HG03354 (cell line): ENCODE measurements around the gene LRP11.
A peak's percentile ranks its signal among the peaks of the same experiment; 100 is the strongest.
"Not testable (repeated sequence)": the region's sequence is repeated elsewhere in the genome, so short reads cannot be mapped to it uniquely, and the experiment has no call there.

Source experiments
- ATAC-seq: cut with Tn5 transposase; IDR thresholded peaks from one replicate; pipeline ENCODE4 v1.9.1; 2021; ENCODE audit warnings: mild to moderate bottlenecking; ENCODE audit not compliant: unreplicated experiment, poor library complexity, severe bottlenecking

LRP11 gene

DNA sequence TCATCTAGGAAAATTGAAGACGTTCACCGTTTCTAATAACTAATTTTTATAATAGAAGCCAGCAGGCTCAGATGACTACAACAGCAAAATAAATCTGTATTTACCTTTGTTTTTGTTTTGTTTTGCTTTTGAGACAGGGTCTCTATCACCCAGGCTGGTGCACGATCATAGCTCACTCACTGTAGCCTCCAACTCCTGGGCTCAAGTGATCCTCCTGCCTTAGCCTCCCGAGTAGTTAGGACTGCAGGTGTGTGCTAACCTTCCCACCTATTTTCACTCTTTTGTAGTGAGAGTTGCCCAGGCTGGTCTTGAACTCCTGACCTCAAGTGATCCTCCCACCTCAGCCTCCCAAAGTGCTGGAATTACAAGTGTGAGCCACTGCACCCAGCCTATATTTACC, 10.1 kb downstream of the LRP11 start:
- ATAC-seq, result not testable (repeated sequence)

DNA sequence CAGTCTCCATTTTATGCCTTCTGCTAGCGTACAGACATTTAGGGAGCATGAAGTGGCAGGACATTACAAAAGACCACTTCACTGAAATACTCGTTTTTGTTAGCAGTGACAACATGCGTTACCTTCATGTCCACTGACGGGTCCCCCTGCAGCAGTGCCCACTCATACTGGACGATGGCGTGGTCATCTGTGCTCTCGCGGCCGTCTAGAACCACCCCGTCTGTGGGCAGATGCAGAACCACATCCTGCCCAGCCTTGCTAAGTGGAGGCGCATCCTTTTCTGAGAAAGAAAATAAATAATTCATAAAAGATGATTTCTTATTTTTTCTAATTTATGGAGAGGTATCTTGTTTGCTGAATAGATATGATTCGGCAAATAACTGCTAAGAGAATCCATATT, 11.3 kb downstream of the LRP11 start:
- ATAC-seq, result no peak

DNA sequence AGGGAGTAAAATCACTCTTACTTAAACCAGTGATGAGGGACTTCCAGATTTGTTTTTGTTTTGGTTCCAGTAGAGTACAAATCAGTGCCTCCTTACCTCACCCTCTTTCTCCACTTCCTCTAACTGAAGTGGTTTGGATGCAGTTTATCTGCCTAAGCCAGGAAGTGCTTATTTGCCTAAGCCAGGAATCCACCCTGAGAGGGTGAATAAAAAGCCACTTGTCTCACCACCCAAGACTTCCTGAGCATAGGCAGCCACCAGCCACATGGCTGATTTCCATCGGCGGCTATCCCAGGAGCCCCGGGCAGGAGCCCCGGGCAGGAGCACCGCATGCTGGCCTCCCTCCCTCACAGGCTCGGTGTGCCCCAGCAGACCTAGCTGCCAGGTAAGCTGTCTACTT, 12.0 kb downstream of the LRP11 start:
- ATAC-seq, result no peak

DNA sequence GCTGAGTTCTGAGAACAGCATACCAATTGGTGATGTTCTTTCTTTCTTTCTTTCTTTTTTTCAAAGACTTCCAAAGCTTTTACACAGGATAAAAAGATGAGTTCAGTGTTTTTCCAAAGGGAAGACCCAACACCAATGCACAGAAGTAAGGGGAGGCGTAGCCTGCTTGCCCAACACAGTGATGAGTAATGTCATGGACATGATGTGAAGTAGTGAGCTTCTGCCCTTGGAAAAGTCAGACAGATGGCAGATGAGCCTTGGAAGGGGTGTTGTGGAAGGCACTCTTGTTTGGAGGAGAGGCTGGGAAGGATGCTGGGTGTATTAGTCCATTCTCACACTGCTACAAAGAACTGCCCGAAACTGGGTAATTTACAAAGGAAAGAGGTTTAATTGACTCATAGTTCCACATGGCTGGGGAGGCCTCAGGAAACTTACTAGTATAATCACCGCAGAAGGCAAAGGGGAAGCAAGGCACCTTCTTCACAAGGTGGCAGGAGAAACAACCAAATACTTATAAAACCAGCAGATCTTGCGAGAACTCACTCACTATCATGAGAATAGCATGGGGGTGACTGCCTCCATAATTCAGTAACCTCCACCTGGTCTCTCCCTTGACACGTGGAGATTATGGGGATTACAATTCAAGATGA, 12.6 kb downstream of the LRP11 start:
- ATAC-seq, result no peak

DNA sequence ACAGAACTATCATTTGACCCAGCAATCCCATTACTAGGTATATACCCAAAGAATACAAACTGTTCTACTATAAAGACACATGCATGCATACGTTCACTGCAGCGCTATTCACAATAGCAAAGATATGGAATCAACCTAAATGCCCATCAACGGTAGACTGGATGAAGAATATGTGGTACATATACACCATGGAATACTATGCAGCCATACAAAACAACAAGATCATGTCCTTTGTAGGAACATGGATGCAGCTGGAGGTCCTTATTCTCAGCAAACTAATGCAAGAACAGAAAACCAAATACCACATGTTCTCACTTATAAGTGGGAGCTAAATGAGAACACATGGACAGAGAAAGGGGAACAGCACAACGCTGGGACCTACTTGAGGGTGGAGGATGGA, 15.8 kb downstream of the LRP11 start:
- not testable (repeated sequence) for ATAC-seq

DNA sequence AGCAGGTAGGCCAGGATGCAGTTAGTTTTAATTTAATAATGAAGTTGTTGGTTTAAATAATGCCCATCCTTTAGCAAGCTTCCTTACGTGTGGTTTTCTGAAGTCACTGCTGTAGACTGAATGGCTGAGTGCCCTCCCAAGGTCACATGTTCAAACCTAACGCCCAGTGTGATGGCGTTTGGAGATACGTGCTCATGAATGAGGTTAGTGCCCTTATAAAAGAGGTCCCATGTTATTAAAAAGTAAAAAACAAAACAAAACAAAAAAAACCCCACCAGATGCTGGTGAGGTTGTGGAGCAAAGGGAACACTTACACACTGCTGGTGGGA, 16.3 kb downstream of the LRP11 start:
- no peak for ATAC-seq

DNA sequence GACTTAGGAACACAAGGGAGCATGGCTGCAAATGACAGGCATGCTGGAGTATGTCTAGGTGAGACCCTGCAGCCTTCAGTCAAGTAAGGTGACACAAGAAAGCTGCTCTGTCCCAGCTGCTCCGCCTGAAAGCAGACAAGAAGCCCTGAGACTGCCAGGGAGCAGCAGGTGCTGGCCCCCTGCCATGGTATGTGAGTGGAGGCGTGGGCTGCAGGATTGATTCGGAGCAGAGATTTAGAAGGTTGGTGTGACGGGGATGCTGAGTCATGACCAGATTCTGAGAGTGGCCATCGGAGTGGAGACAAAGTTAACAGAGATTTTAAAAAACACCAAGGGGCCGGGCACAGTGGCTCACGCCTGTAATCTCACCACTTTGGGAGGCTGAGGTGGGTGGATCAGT, 17.8 kb downstream of the LRP11 start:
- ATAC-seq, result no peak

DNA sequence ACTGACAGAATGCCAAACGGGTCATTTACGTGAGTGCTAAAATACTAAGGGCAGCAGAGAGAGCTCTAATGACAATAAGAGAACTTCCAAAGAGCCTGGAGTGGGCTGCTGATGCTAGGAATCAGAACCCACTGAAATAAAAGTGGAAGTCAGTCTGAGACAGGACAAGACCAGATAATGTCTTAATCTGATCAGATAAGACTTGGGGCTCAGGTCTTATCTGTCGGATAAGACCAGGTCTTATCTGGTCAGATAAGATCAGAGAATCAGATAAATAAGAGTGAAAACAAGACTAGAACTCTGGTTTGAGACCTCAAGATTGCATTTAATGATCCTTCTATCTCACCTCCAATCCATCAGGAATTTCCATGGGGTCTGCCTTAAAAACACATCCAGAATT, 18.6 kb downstream of the LRP11 start:
- no peak for ATAC-seq

DNA sequence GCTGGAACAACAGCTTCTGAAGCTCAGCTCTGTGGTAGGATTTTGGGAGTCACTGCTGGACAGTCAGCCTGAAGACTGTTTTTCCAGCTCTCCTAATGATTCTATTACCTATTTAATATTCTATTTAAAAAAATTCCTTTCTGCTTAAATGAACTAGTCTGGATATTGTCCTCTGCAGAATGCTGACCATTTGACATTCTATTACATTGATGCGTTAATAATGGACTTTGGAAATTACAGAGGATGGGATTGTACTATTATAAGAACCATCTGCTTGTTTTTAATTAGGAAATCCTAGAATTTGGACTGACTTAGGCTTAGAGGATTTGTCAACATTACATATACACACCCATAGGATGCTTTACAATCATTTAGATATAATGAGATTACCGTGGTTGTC, 19.7 kb downstream of the LRP11 start:
- no peak for ATAC-seq

DNA sequence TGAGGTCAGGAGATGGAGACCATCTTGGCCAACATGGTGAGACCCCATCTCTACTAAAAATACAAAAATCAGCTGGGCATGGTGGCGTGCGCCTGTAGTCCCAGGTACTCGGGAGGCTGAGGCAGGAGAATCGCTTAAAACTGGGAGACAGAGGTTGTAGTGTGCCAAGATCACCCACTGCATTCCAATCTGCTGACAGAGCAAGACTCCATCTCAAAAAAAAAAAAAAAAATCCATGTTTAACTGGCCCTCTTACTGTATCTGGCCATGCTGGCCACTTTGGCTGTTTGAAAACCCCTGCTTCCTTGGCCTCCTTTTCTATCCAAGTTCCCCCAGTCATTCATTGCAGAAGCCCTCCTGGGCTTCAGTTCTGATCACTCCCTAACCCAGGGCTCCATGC, 20.1 kb downstream of the LRP11 start:
- not testable (repeated sequence) for ATAC-seq

DNA sequence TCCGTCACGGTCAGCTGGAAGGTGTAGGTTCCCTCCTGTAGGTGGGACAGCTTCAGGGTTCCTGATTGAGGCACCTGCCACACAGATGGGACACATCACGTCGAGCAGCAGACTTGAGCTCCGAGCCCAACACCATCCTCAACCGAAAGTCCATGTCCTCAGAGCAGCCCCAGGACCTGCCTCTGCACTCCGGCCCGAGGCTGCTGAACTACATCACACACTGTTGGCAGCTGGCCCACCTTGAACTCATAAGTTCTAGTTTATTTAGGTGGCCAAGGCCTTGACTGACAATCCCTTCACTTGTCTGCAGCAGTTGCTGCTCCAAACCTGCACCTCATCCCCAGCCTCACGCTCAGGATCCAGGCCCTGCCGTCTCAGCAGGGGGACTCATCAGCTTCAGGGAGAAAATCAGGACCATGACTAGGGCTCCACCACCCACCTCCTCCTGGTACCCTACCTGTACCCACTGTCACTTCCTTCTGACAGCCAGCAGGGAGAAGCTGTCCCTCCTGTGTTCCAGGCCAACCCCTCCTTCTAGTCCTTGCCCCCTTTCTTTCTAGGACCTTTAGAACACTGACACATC, 21.0 kb downstream of the LRP11 start:
- no peak for ATAC-seq

DNA sequence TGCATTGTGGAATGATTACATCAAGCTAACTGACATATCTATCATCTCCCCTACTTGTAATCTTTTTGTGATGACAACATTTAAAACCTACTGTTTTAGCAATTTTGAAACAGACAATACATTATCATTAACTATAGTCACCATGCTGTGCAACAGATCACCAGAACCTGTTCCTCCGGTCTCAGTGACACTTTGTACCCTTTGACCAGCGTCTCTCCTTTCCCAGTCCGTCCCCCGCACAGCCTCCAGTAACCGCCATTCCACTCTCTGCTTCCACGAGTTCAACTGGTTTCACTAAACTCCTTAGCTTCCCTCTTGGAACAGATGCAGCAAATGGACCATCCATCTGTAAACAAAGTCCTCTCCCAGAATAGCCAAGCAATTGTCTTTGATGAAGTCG, 21.8 kb downstream of the LRP11 start:
- no peak for ATAC-seq

DNA sequence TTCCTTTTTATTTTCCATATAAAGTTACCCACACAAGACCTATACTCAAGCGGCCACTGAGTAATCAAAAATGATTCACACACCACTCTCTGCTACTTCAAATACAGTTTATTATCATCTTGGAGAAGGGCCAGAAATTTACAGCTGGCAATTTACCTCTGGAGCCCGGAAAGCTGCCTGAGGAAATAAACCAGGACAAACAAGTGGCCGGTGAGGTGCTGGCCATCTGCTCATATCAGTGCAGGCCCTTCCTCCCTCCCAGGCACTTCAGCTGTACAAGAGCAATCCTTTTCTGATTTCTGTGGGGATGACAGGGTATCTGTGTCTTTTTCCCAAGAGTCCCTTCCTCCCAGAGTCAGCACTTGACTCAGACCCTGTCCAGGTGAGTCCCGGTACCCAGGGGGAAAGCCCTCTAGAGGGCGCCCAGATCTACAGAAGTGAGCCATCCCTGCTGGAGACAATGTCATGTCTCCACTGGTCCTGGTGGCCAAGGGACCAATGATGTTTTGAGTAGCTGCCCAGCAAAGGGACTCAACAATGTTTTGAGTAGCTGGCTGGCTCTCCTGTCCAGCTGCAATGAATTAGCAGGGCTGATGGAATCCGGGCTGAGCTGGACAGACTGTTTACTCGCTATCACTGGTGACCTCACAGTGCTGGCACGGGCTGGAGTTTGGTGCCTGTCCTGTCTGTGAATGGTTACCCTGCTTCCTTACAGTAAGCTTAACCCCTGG, 23.6 kb downstream of the LRP11 start:
- peak; percentile 45 for ATAC-seq

DNA sequence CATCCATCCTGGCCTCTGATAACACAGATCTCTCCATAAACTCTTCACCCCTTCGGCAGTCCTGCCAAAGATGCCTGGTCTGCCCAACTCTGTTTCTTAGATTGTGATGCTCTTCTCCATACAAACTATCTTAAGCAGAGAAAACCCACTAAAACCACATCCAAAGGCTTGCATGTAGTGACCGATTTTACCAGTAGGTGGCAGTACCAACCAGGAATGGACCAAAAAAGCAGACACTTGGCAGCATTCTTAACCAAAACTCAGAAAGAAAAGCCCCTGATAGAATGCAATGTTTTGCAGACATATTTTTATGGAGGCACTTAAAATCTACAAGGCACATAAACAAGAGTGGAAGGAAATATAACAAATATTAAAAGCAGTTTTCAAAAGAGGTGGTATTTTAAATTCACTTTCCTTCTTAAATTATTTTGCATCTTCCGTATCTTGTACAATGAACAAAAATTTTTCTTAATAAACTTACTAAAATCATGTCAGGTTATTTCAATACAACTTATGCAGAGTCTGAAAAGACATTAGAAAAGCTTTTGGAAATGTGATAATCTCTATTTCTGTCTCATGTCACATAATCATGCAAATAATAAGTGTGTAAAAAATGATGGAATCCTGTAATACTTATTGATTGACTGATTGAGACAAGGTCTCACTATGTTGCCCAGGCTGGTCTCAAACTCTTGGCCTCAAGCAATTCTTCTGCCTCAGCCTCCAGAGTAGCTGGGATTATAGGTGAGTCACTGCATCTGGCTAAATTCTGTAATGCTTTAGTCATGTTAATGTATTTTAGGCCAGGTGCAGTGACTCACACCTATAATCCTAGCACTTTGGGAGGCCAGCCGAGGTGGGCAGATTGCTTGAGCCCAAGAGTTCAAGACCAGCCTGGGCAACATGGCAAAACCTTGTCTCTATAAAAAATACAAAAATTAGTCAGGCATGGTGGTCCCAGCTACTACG, 29.4 kb downstream of the LRP11 start:
- no peak for ATAC-seq

DNA sequence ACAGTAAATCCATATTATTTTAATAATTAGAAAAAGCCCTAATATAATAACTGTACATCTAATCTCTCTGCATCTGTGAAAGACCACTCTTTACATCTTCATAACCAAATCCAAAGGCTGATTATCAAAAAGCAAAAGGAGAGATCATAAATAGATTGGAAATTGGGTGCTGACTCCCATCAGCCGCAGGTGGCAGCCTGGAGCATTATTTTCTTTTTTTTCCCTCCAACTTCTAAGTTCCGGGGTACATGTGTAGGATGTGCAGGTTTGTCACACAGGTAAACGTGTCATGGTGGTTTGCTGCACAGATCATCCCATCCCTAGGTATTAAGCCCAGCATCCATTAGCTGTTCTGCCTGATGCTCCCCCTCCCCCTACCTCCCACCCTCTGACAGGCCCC, 30.5 kb downstream of the LRP11 start:
- ATAC-seq, result no peak

DNA sequence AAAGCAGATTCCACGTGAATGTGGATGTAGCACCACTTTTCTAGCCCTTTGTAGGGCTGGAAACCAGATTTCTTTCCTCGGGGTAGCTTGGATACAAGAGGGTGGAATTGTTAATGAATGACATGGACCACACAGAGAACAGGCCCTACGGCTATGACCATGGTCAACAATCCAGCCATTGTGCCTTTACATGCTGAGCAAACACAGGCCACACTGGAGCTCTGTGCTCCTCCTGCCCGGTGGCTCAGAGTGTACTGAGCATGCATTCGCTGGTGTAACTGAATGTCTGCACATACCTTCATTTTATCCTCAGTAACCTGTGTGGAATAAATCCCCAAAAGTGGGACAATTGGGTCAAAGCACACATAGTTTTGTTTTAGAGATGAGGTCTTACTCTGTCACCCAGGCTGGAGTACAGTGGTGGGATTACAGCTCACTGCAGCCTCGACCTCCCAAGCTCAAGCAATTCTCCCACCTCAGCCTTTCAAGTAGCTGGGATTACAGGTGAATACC, 32.8 kb downstream of the LRP11 start:
- ATAC-seq, result no peak

DNA sequence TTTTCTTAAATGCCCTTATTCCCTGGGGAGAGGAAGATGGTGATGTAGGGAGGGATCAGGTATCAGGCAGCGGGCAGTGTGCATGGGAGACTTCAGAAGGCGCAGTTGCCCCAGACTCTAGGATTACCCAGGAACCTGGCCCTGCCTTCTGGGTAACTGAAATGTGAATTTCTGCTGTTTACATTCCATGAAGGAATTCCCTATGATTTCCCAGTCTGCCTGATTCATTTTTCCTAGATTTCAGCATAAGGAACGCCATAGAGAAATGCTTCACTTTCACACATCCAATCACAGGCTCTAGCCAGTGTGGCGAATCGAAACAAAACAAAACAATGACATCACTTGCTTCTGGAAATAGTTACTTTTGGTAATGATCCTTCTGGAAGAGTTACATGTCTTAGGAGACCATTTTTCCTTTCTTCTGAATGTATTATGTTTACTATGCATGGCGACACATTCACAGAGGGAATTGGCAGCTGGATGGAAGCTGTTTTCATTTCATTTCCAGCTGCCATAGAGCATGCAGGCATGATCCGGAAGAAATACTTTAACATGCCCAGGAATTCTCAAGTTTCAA, 33.3 kb downstream of the LRP11 start:
- no peak for ATAC-seq

DNA sequence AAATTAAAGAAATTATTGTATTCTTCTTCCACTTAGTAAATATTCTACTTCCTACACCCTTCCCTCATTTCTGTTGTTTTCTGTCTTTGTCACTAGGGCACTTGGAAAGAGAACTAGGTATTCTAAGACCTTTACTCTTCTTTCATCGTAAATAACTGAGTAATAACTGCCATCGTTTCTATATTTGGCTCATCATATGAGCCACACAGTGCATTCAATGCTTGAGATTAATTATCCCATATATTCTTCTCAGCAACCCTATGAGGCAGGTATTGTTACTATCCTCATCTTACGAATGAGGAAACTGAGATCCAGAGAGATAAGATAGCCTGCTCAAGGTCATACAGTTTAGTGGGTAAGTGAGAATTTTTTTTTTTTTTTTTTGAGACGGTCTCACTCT, 38.9 kb downstream of the LRP11 start:
- ATAC-seq, result no peak

DNA sequence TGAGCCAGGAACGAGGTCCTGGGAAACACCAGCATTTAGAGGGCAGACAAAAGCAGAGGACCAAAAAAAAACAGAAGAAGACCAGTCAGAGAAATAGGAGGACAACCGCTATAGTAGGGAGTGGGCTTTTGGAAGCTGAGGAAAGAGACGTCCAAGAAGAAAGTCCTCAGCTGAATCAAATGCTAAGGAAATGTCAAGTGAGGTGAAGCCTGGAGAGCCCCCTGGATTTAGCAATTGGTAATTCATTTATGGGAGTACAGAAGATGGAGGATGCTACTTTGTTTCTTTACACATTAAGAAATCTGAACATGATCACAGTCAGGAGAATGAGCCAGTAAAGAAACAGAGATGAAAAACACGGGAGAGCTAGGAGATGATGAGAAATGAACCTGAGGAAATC, 41.1 kb downstream of the LRP11 start:
- no peak for ATAC-seq

DNA sequence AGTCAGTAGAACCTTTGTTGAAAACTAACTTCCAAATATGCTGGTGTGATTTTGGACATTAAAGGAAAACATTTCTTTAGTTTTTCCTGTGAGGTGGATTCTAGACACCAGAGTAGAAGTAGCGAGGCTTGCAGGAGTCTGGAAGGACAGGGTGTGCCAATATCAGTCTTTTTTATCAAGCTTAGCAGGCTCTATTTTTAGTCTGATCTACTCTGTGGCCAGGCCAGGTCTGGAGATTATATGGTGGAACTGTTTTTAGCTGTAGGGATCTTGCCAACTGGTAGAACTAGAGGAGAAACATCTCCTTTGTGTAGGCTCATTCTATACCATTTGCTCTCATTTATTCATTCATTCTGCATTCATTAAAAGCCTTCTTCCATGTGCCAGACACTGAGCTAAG, 42.7 kb downstream of the LRP11 start:
- ATAC-seq, result no peak
